BJ (cell line): ENCODE measurements around the gene CRTC3. TPM values are rescaled to one million over a fixed set of nuclear protein-coding genes. Genes with fewer than 3 reads are reported as not detected.

Source experiments
- CTCF ChIA-PET: fragments of 350-600 bp; formaldehyde crosslinking; extraction: SDS; loops from one replicate; lab custom pipeline; 2021; ENCODE audit warnings: antibody characterized with exemption, inconsistent platforms; lab: Yijun Ruan, JAX
- POLR2A ChIA-PET: fragments of 300-600 bp; sonication (Branson Sonifier 250); formaldehyde crosslinking; extraction: SDS; loops from one replicate; lab custom pipeline; 2021; ENCODE audit warnings: antibody characterized with exemption; lab: Charles Lee
- DNase-seq: peaks from one replicate; pipeline ENCODE4 v3.0.0-alpha.2; 2011; ENCODE audit warnings: low read depth
- H3K27me3 ChIP-seq: 2 replicates; pipeline ENCODE4 v1.6.0; 2011; ENCODE audit warnings: low read length; ENCODE audit not compliant: control insufficient read depth, insufficient read depth
- H3K36me3 ChIP-seq: 2 replicates; pipeline ENCODE4 v1.5.1; 2011; ENCODE audit warnings: low read length; ENCODE audit not compliant: control insufficient read depth, insufficient read depth
- H3K4me3 ChIP-seq: 2 replicates; pipeline ENCODE4 v1.5.1; 2011; ENCODE audit warnings: low read depth, mild to moderate bottlenecking, control low read depth, low read length
- polyA plus RNA-seq: library from polyadenylated mRNA; depleted of rRNA; stranded (reverse); fragments of >200 nt; gene quantifications from 2 replicates; pipeline ENCODE4 v1.2.3, GENCODE V29; 2011
- TF ChIP-seq, protein P1 (sequence below): IDR thresholded peaks from 2 replicates; pipeline ENCODE4 v1.5.1; 2011; ENCODE audit warnings: low read depth, mild to moderate bottlenecking, control low read depth, inconsistent platforms, low read length, moderate library complexity; ENCODE audit not compliant: insufficient read depth

CRTC3 gene
- polyA plus RNA-seq, 1 experiment: 28.5 TPM

DNA sequence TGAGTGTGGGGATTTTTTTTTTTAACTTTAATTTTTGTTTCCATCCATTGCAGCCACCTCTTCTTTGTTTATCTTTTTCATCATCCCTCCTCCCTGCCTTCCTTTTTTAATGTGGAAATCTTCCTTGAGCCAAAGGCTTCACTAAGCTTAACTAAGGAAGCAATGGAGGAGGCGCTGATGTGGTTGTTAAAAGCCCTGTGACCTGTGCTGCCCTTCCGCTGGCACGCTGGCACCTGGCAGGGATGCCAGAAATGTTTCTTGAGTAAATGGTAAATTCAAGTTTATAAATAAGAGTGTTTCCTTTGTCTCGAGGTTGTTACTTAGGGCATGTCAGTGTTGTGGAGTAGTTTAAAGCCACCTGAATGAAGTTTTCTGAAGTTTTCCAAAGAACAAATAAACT, 69.4 kb downstream of the CRTC3 start:
- Histone ChIP-seq H3K36me3 (peaks cover 3% of the 10 kb centered on the region), H3K4me3 (no peak overlapping the region), H3K27me3 (no peaks in the 10 kb centered on the region)
- ChIA-PET CTCF (interaction anchor here (1.0 to 2.2 kb wide), 3 partner anchors 14 to 287 kb away, joined by 3 to 10 read pairs (median 3); no protein-coding TSS in a partner anchor), POLR2A (no interaction called here)
- DNase-seq: no peak
- TF ChIP-seq, protein P1, sequence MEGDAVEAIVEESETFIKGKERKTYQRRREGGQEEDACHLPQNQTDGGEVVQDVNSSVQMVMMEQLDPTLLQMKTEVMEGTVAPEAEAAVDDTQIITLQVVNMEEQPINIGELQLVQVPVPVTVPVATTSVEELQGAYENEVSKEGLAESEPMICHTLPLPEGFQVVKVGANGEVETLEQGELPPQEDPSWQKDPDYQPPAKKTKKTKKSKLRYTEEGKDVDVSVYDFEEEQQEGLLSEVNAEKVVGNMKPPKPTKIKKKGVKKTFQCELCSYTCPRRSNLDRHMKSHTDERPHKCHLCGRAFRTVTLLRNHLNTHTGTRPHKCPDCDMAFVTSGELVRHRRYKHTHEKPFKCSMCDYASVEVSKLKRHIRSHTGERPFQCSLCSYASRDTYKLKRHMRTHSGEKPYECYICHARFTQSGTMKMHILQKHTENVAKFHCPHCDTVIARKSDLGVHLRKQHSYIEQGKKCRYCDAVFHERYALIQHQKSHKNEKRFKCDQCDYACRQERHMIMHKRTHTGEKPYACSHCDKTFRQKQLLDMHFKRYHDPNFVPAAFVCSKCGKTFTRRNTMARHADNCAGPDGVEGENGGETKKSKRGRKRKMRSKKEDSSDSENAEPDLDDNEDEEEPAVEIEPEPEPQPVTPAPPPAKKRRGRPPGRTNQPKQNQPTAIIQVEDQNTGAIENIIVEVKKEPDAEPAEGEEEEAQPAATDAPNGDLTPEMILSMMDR: no peak

DNA sequence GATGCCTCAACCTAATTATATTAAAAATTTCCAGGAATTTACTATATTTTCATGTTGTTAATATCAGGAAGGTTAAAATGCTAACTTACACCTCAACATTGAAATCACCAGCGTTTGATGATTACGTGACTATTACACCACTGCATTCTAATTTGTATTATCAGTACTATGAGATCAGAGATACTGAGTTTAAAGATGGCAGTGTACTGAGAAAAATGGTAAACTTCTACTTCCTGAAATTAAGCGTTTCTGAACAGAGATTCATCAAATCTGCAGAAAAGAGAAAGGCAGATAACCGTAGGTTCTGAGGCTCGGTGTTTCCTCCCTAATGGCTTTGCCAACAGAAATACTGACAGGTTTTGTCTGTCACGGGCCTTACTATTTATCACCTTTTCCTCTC, 69.9 kb downstream of the CRTC3 start:
- H3K4me3 ChIP-seq: no peak overlapping the region
- TF ChIP-seq, protein P1: no peak
- no peaks in the 10 kb centered on the region for H3K27me3 ChIP-seq
- CTCF ChIA-PET: interaction anchor here (1.0 to 1.2 kb wide), 2 partner anchors 36 to 286 kb away, joined by 3 read pairs; no protein-coding TSS in a partner anchor
- H3K36me3 ChIP-seq: peaks cover 3% of the 10 kb centered on the region
- POLR2A ChIA-PET: no interaction called here
- no peak for DNase-seq

DNA sequence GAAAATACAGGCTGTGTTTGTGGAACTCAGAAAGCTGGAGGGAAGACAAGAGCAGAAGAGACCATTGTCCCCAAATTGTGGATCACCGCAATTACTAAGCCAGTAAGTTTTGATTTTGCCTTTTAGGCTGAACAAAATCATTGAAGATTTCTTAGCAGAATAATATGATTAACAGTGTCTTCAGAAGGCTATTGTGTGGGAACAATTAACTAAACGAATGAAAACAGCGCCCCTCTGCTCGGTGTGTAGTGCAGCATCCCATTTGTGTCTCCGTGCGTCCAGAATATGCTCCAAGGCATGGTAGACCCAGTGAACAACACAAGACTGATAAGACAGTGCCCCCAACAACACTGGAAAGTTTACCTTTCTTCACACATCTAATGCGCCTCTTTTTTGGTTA, 71.2 kb downstream of the CRTC3 start:
- DNase-seq: no peak
- Histone ChIP-seq H3K4me3 (no peak overlapping the region), H3K27me3 (no peaks in the 10 kb centered on the region), H3K36me3 (peaks cover 5% of the 10 kb centered on the region)
- ChIA-PET POLR2A (no interaction called here), CTCF (no interaction called here)
- TF ChIP-seq, protein P1: no peak

DNA sequence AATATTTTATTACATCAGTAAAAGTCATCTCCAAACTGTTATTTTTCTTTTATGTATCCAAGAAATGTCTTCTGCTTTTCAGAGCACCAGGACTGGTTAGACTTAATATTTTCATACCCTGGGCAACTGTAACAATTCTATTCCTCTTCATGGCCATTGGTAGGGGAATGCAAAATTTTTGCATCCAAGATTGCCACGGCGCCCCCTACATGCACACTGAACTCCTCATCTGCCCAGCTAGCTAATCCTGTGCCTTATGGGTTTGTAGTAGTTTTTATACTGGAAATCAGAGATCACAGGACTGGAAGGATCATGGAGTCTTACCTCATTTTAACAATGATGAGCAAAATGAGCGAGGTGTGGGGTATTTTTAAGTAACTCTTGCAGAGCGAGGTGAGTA, 74.2 kb downstream of the CRTC3 start:
- ChIA-PET POLR2A (no interaction called here), CTCF (interaction anchor here (1.3 to 2.1 kb wide), 4 partner anchors 15 to 284 kb away, joined by 3 to 13 read pairs (median 4); no protein-coding TSS in a partner anchor)
- Histone ChIP-seq H3K36me3 (peaks cover 12% of the 10 kb centered on the region), H3K27me3 (no peaks in the 10 kb centered on the region), H3K4me3 (no peak overlapping the region)
- no peak for DNase-seq
- TF ChIP-seq, protein P1: peak; percentile 45

DNA sequence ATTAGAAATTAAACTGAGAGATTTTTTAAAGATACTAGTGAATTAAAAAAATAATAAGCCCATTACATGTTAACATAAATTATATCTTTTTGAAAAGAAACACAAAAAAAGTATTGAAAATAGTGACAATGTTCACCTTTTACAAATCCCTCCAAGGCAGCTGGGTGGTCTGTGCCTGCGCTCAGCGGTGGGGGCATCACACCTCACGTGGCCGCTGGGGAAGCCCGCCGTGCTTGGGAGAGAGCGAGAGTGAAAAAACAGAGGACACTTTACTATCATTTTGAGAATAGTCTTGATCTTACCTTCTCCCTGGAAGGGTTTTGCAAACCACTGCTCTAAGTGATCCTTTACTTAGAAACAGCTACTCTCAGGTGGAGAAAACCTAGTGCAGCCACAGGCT, 76.9 kb downstream of the CRTC3 start:
- CTCF ChIA-PET: no interaction called here
- POLR2A ChIA-PET: no interaction called here
- H3K27me3 ChIP-seq: no peaks in the 10 kb centered on the region
- TF ChIP-seq, protein P1: no peak
- H3K36me3 ChIP-seq: peaks cover 11% of the 10 kb centered on the region
- no peak overlapping the region for H3K4me3 ChIP-seq
- no peak for DNase-seq
